HG03521 (cell line): Measurements from ENCODE around the gene PCP4.
"Not testable (repeated sequence)": the region's sequence is repeated elsewhere in the genome, so short reads cannot be mapped to it uniquely, and the experiment has no call there.

ENCODE experiments used
- ATAC-seq: cut with Tn5 transposase; IDR thresholded peaks from one replicate; pipeline ENCODE4 v1.9.1; 2021; ENCODE audit warnings: mild to moderate bottlenecking, moderate library complexity; ENCODE audit not compliant: unreplicated experiment

The PCP4 gene

GRCh38 chr21:39863111-39863510 is 4.1 kb upstream of the PCP4 start:
- ATAC-seq = no peak

- no peak for ATAC-seq
Observed at GRCh38 chr21:39866093-39866492, 1.1 kb upstream of the PCP4 start.

GRCh38 chr21:39869141-39869818 is 2.0 kb downstream of the PCP4 start:
- ATAC-seq = no peak

GRCh38 chr21:39873687-39874086 is 6.4 kb downstream of the PCP4 start:
- no peak for ATAC-seq

- ATAC-seq = no peak
Observed at GRCh38 chr21:39874206-39874605, 7.0 kb downstream of the PCP4 start.

- no peak for ATAC-seq
Observed at GRCh38 chr21:39874759-39875158, 7.5 kb downstream of the PCP4 start.

GRCh38 chr21:39881661-39882060 is 14.4 kb downstream of the PCP4 start:
- ATAC-seq = no peak

- ATAC-seq = no peak
Observed at GRCh38 chr21:39882151-39882838, 15.1 kb downstream of the PCP4 start.

GRCh38 chr21:39882839-39883195 is 15.6 kb downstream of the PCP4 start:
- ATAC-seq = no peak

GRCh38 chr21:39885119-39885848 is 18.0 kb downstream of the PCP4 start:
- no peak for ATAC-seq

- no peak for ATAC-seq
Observed at GRCh38 chr21:39888848-39889247, 21.6 kb downstream of the PCP4 start.

- ATAC-seq = no peak
Observed at GRCh38 chr21:39891111-39891510, 23.9 kb downstream of the PCP4 start.

- ATAC-seq = not testable (repeated sequence)
Observed at GRCh38 chr21:39891863-39892262, 24.6 kb downstream of the PCP4 start.

- no peak for ATAC-seq
Observed at GRCh38 chr21:39900491-39900890, 33.3 kb downstream of the PCP4 start.

- ATAC-seq = no peak
Observed at GRCh38 chr21:39900911-39901310, 33.7 kb downstream of the PCP4 start.

GRCh38 chr21:39902986-39903385 is 35.7 kb downstream of the PCP4 start:
- no peak for ATAC-seq

- no peak for ATAC-seq
Observed at GRCh38 chr21:39904457-39904856, 37.2 kb downstream of the PCP4 start.

GRCh38 chr21:39908265-39908923 is 41.2 kb downstream of the PCP4 start:
- no peak for ATAC-seq

- no peak for ATAC-seq
Observed at GRCh38 chr21:39911286-39912199, 44.3 kb downstream of the PCP4 start.

GRCh38 chr21:39913706-39914305 is 46.6 kb downstream of the PCP4 start:
- ATAC-seq = no peak
